ENCODE data around the gene SEMA4B. TPM values are rescaled to one million over a fixed set of nuclear protein-coding genes. Genes with fewer than 3 reads are reported as not detected.
"Not testable (repeated sequence)": the region's sequence is repeated elsewhere in the genome, so short reads cannot be mapped to it uniquely, and the experiment has no call there.

SEMA4B gene
- total RNA-seq, 1 experiment from 2014 or later, result 272 TPM

- no peak for DNase-seq (ENCODE audit: low spot score)
Measured at GRCh38 chr15:90178468-90179435, 22.4 kb upstream of the SEMA4B start.

GRCh38 chr15:90181776-90182175 is 19.4 kb upstream of the SEMA4B start:
- no peak for DNase-seq (ENCODE audit: low spot score)

GRCh38 chr15:90184119-90184785 is 16.9 kb upstream of the SEMA4B start:
- peak; percentile 97 for DNase-seq (ENCODE audit: low spot score)

GRCh38 chr15:90184786-90185704 is 16.1 kb upstream of the SEMA4B start:
- peak; percentile 91 for DNase-seq (ENCODE audit: low spot score)

- DNase-seq (ENCODE audit: low spot score), result no peak
Measured at GRCh38 chr15:90187257-90187868, 13.8 kb upstream of the SEMA4B start.

GRCh38 chr15:90188065-90188464 is 13.1 kb upstream of the SEMA4B start:
- not testable (repeated sequence) for DNase-seq (ENCODE audit: low spot score)

- DNase-seq (ENCODE audit: low spot score), result no peak
Measured at GRCh38 chr15:90188914-90189748, 12.0 kb upstream of the SEMA4B start.

- peak; percentile 33 for DNase-seq (ENCODE audit: low spot score)
Measured at GRCh38 chr15:90189781-90190467, 11.2 kb upstream of the SEMA4B start.

GRCh38 chr15:90190606-90191343 is 10.4 kb upstream of the SEMA4B start:
- peak; percentile 70 for DNase-seq (ENCODE audit: low spot score)

- DNase-seq (ENCODE audit: low spot score), result no peak
Measured at GRCh38 chr15:90191344-90191687, 9.8 kb upstream of the SEMA4B start.

- peak; percentile 90 for DNase-seq (ENCODE audit: low spot score)
Measured at GRCh38 chr15:90191794-90192509, 9.2 kb upstream of the SEMA4B start.

GRCh38 chr15:90192961-90193786 is 8.0 kb upstream of the SEMA4B start:
- DNase-seq (ENCODE audit: low spot score), result no peak

- DNase-seq (ENCODE audit: low spot score), result no peak
Measured at GRCh38 chr15:90194655-90195054, 6.5 kb upstream of the SEMA4B start.

- peak; percentile 23 for DNase-seq (ENCODE audit: low spot score)
Measured at GRCh38 chr15:90200534-90201129, 498 bp upstream of the SEMA4B start.

- no peak for DNase-seq (ENCODE audit: low spot score)
Measured at GRCh38 chr15:90201944-90202375, 830 bp downstream of the SEMA4B start.

- DNase-seq (ENCODE audit: low spot score), result no peak
Measured at GRCh38 chr15:90202929-90203328, 1.8 kb downstream of the SEMA4B start.

- DNase-seq (ENCODE audit: low spot score), result no peak
Measured at GRCh38 chr15:90203473-90203872, 2.3 kb downstream of the SEMA4B start.
